Loucy (cell line): ENCODE results near the gene CEACAM16.

ENCODE experiments used
- CTCF ChIP-seq: fragments of 200-600 bp; sonication (generic); conservative IDR thresholded peaks from 2 replicates; pipeline ENCODE4 v1.5.1; 2014; ENCODE audit warnings: mild to moderate bottlenecking, antibody characterized with exemption, low read length
- EZH2phosphoT487 ChIP-seq: fragments of 200-600 bp; IDR thresholded peaks from 2 replicates; pipeline ENCODE4 v1.6.1; 2018; ENCODE audit warnings: antibody characterized with exemption, mild to moderate bottlenecking, moderate library complexity, borderline replicate concordance

- TF ChIP-seq CTCF (peak; percentile 71), EZH2phosphoT487 (no peak)
Observed at GRCh38 chr19:44653977-44654774, 44.8 kb upstream of the CEACAM16 start.
